ENCODE measurements around the gene IGFL2. TPM values are rescaled to one million over a fixed set of nuclear protein-coding genes. Genes with fewer than 3 reads are reported as not detected.

IGFL2 gene
- total and polyA plus RNA-seq, 2 experiments from 2014 or later = not detected

GRCh38 chr19:46133101-46133627, 14.9 kb upstream of the IGFL2 start:
- no peaks in the 10 kb centered on the region for H4K20me1 ChIP-seq (replicated peaks; ENCODE audit: insufficient read depth)
- H3K27ac Mint-ChIP-seq = peak overlapping the region; percentile 98
- peaks cover 22% of the 10 kb centered on the region for H3K4me1 Mint-ChIP-seq
- peak overlapping the region; percentile 97 for H3K27ac ChIP-seq (ENCODE audit: low read depth)
- H3K27me3 ChIP-seq (ENCODE audit: insufficient read depth) = no peaks in the 10 kb centered on the region
- peaks cover 26% of the 10 kb centered on the region for H3K36me3 Mint-ChIP-seq (ENCODE audit: low read depth)
- peak; percentile 93 for DNase-seq (ENCODE audit: low spot score)
- H3K36me3 ChIP-seq (ENCODE audit: insufficient read depth) = no peaks in the 10 kb centered on the region
- H3K79me2 ChIP-seq (replicated peaks; ENCODE audit: insufficient read depth) = no peaks in the 10 kb centered on the region
- peak; percentile 79 for ATAC-seq
- H3K27me3 Mint-ChIP-seq (ENCODE audit: insufficient read depth, low read depth, poor library complexity) = peaks cover 17% of the 10 kb centered on the region
- H3K9me3 Mint-ChIP-seq = peaks cover 33% of the 10 kb centered on the region
- peaks cover 23% of the 10 kb centered on the region for H3K9me2 ChIP-seq (ENCODE audit: insufficient read depth)
- H3K4me1 ChIP-seq (ENCODE audit: insufficient read depth) = no peaks in the 10 kb centered on the region; the same call in 1 of the 2 replicates
- H3F3A ChIP-seq (replicated peaks; ENCODE audit: low read depth) = no peaks in the 10 kb centered on the region
- no peak overlapping the region for H2AFZ ChIP-seq
- TF ChIP-seq EZH2phosphoT487 (IDR thresholded peaks at IDR 0.05; ENCODE audit: unreplicated experiment) = no peak
- no peak for TF ChIP-seq ZNF331 (CRISPR knock-in tag; IDR thresholded peaks at IDR 0.05; ENCODE audit: low read depth)
- peak; percentile 61 for TF ChIP-seq POLR2AphosphoS5 (IDR thresholded peaks at IDR 0.05; ENCODE audit: low read depth)
- TF ChIP-seq CREB1 (CRISPR knock-in tag; IDR thresholded peaks at IDR 0.05; ENCODE audit: low read depth) = no peak
- H3K4me3 ChIP-seq = peak overlapping the region; percentile 21; the same call in 1 of the 2 replicates
- H3K4me3 Mint-ChIP-seq = peak overlapping the region; percentile 55
- H3K4me2 ChIP-seq = peak overlapping the region; percentile 39

GRCh38 chr19:46133777-46134241, 14.2 kb upstream of the IGFL2 start:
- TF ChIP-seq CREB1 (CRISPR knock-in tag; IDR thresholded peaks at IDR 0.05; ENCODE audit: low read depth) (no peak), STAT1 (IDR thresholded peaks at IDR 0.05; ENCODE audit: unreplicated experiment) (no peak), EZH2 (IDR thresholded peaks at IDR 0.05; ENCODE audit: low read depth, unreplicated experiment) (no peak), EZH2phosphoT487 (IDR thresholded peaks at IDR 0.05; ENCODE audit: unreplicated experiment) (no peak), ETS1 (IDR thresholded peaks at IDR 0.05) (no peak), ZNF331 (CRISPR knock-in tag; IDR thresholded peaks at IDR 0.05; ENCODE audit: low read depth) (no peak), ZNF462 (CRISPR knock-in tag; IDR thresholded peaks at IDR 0.05) (0 out of 2 replicates have a peak, but pooled peaks have one; percentile 10)
- Histone ChIP-seq H2AFZ (no peak overlapping the region), H3K9me2 (ENCODE audit: insufficient read depth) (peaks cover 23% of the 10 kb centered on the region), H4K20me1 (replicated peaks; ENCODE audit: insufficient read depth) (no peaks in the 10 kb centered on the region), H3K79me2 (replicated peaks; ENCODE audit: insufficient read depth) (no peaks in the 10 kb centered on the region), H3K36me3 (ENCODE audit: insufficient read depth) (no peaks in the 10 kb centered on the region), H3F3A (replicated peaks; ENCODE audit: low read depth) (no peaks in the 10 kb centered on the region), H3K4me2 (no peak overlapping the region), H3K4me1 (ENCODE audit: insufficient read depth) (no peaks in the 10 kb centered on the region; the same call in 1 of the 2 replicates), H3K27me3 (ENCODE audit: insufficient read depth) (no peaks in the 10 kb centered on the region), H3K4me3 (no peak overlapping the region), H3K27ac (ENCODE audit: low read depth) (peak overlapping the region; percentile 97)
- ATAC-seq = peak; percentile 87
- peak overlapping the region; percentile 98 for H3K27ac Mint-ChIP-seq
- peak overlapping the region; percentile 42; the same call in 1 of the 3 replicates for H3K4me3 Mint-ChIP-seq
- peaks cover 26% of the 10 kb centered on the region for H3K36me3 Mint-ChIP-seq (ENCODE audit: low read depth)
- peaks cover 22% of the 10 kb centered on the region for H3K4me1 Mint-ChIP-seq
- H3K9me3 Mint-ChIP-seq = peaks cover 33% of the 10 kb centered on the region
- peaks cover 20% of the 10 kb centered on the region for H3K27me3 Mint-ChIP-seq (ENCODE audit: insufficient read depth, low read depth, poor library complexity)
- peak; percentile 57 for DNase-seq (ENCODE audit: low spot score)
